ENCODE measurements around the gene INSYN2B.
A peak's percentile ranks its signal among the peaks of the same experiment; 100 is the strongest.
"Not testable (repeated sequence)": the region's sequence is repeated elsewhere in the genome, so short reads cannot be mapped to it uniquely, and the experiment has no call there.

The INSYN2B gene

GRCh38 chr5:169953196-169953595 lies 27.1 kb downstream of the INSYN2B start:
- H4K8ac ChIP-seq (ENCODE audit: low read depth, low read length); H2BK5ac ChIP-seq (ENCODE audit: low read length); H3K18ac ChIP-seq (ENCODE audit: low read length); H3K9me3 ChIP-seq (replicated peaks in 1 of 2; ENCODE audit: control insufficient read depth in 2 of 2, insufficient read depth in 1 of 2, low read depth in 1 of 2, low read length in 2 of 2); H3K14ac ChIP-seq (ENCODE audit: low read length); H3K23ac ChIP-seq (ENCODE audit: low read depth, low read length, poor library complexity); H4K91ac ChIP-seq (ENCODE audit: low read depth, low read length, poor library complexity); H2AFZ ChIP-seq (ENCODE audit: low read length); H3K4me2 ChIP-seq (ENCODE audit: insufficient read depth, low read length, poor library complexity, severe bottlenecking); H3K79me1 ChIP-seq (ENCODE audit: low read depth, low read length); H2BK120ac ChIP-seq (ENCODE audit: low read depth, low read length); H3K9ac ChIP-seq (ENCODE audit: low read depth, low read length, poor library complexity); H3K27me3 ChIP-seq (ENCODE audit: control insufficient read depth in 3 of 3, insufficient read depth in 3 of 3, low read depth in 1 of 3, low read length in 3 of 3); H3K4me3 ChIP-seq (ENCODE audit: low read length in 2 of 2); DNase-seq (ENCODE audit: low spot score); H3K27ac ChIP-seq (replicated peaks; ENCODE audit: low read length); H2BK15ac ChIP-seq (ENCODE audit: low read length); H2BK12ac ChIP-seq (ENCODE audit: low read length); H2AK5ac ChIP-seq (ENCODE audit: low read depth, low read length); H3K36me3 ChIP-seq (replicated peaks in 1 of 2; ENCODE audit: control insufficient read depth in 2 of 2, insufficient read depth in 2 of 2, low read length in 2 of 2); H3K4ac ChIP-seq (ENCODE audit: low read length); H3K4me1 ChIP-seq (ENCODE audit: control insufficient read depth in 2 of 2, insufficient read depth in 1 of 2, low read depth in 1 of 2, low read length in 2 of 2): not testable (repeated sequence)
- WGBS, 2 donors (ENCODE audit: extremely low coverage in 2 of 2, insufficient read length in 2 of 2, insufficient replicate concordance in 1 of 2), result no CpG with 5 or more reads among the region's 4 CpGs

DNA sequence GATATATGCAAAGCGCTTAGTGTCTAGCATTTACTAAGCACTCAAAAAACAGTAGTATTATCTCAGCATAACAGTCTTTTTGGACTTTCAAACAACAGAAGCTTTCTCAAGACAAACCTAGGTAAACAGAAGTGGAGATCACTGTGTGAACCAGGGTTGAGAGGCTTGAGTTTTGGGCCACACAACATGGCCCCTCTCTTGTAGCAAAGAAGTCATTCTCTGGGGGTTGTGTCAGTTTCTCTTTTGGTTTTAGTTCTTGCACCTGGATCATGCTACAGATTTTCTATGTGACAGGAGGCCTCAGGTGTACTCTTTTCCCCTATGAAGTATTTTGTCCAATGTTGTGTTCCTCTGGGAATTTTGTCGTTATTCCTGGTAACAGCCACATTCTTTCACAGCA lies 30.0 kb downstream of the INSYN2B start:
- DNase-seq (ENCODE audit: low spot score), result no peak
- H4K8ac ChIP-seq (ENCODE audit: low read depth, low read length), result no peak overlapping the region
- no peak overlapping the region for H2BK5ac ChIP-seq (ENCODE audit: low read length)
- no peak overlapping the region for H3K23ac ChIP-seq (ENCODE audit: low read depth, low read length, poor library complexity)
- H3K27me3 ChIP-seq (ENCODE audit: control insufficient read depth in 3 of 3, insufficient read depth in 3 of 3, low read depth in 1 of 3, low read length in 3 of 3), result no peaks in the 10 kb centered on the region
- H4K91ac ChIP-seq (ENCODE audit: low read depth, low read length, poor library complexity), result no peak overlapping the region
- H3K9me3 ChIP-seq (replicated peaks in 1 of 2; ENCODE audit: control insufficient read depth in 2 of 2, insufficient read depth in 1 of 2, low read depth in 1 of 2, low read length in 2 of 2), result no peaks in the 10 kb centered on the region
- H3K79me1 ChIP-seq (ENCODE audit: low read depth, low read length), result no peaks in the 10 kb centered on the region
- no peaks in the 10 kb centered on the region for H3K36me3 ChIP-seq (replicated peaks in 1 of 2; ENCODE audit: control insufficient read depth in 2 of 2, insufficient read depth in 2 of 2, low read length in 2 of 2)
- no CpG with 5 or more reads among the region's 2 CpGs for WGBS, 2 donors (ENCODE audit: extremely low coverage in 2 of 2, insufficient read length in 2 of 2, insufficient replicate concordance in 1 of 2)
- no peak overlapping the region for H2BK12ac ChIP-seq (ENCODE audit: low read length)
- no peak overlapping the region for H2BK15ac ChIP-seq (ENCODE audit: low read length)
- no peak overlapping the region for H3K4ac ChIP-seq (ENCODE audit: low read length)
- H2AK5ac ChIP-seq (ENCODE audit: low read depth, low read length), result no peak overlapping the region
- H3K4me2 ChIP-seq (ENCODE audit: insufficient read depth, low read length, poor library complexity, severe bottlenecking), result no peak overlapping the region
- H3K4me1 ChIP-seq (ENCODE audit: control insufficient read depth in 2 of 2, insufficient read depth in 1 of 2, low read depth in 1 of 2, low read length in 2 of 2), result peaks cover 5 to 8% of the 10 kb centered on the region in 2 donors
- no peak overlapping the region for H3K9ac ChIP-seq (ENCODE audit: low read depth, low read length, poor library complexity)
- no peak overlapping the region for H3K27ac ChIP-seq (replicated peaks; ENCODE audit: low read length)
- no peak overlapping the region for H3K4me3 ChIP-seq (ENCODE audit: low read length in 2 of 2)
- H2AFZ ChIP-seq (ENCODE audit: low read length), result no peak overlapping the region
- H3K14ac ChIP-seq (ENCODE audit: low read length), result no peak overlapping the region
- no peak overlapping the region for H2BK120ac ChIP-seq (ENCODE audit: low read depth, low read length)
- H3K18ac ChIP-seq (ENCODE audit: low read length), result no peak overlapping the region

DNA sequence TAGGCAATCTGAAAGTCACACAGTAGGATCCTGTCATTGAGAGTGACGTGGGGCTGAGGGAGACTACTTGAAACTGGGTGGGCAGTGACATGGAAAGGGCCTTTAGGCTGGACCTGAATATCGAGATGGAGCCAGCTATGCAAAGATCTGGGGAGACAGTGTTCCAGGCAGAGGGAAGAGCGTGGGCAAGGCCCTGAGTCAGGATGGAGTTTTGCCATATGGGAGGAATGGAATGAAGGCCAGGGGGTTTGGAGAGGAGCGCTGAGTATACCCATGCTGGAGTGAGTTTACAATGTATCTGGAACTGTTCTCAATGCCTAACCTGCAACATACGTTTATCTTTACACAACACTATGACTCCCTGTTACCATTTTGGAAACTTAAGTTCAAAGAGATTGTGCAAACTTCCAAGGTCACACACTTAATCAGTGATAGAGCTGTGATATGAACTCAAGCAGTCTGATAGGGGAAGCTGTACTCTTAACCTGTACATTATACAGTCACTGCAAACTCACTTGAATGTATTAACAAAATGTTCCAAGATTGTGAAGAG lies 33.5 kb downstream of the INSYN2B start:
- Histone ChIP-seq H4K91ac (ENCODE audit: low read depth, low read length, poor library complexity) (no peak overlapping the region), H4K8ac (ENCODE audit: low read depth, low read length) (no peak overlapping the region), H3K4me2 (ENCODE audit: insufficient read depth, low read length, poor library complexity, severe bottlenecking) (no peak overlapping the region), H3K14ac (ENCODE audit: low read length) (no peak overlapping the region), H3K27me3 (ENCODE audit: control insufficient read depth in 3 of 3, insufficient read depth in 3 of 3, low read depth in 1 of 3, low read length in 3 of 3) (no peaks in the 10 kb centered on the region), H3K9ac (ENCODE audit: low read depth, low read length, poor library complexity) (no peak overlapping the region), H3K79me1 (ENCODE audit: low read depth, low read length) (no peaks in the 10 kb centered on the region), H3K4me3 (ENCODE audit: low read length in 2 of 2) (no peak overlapping the region), H2AK5ac (ENCODE audit: low read depth, low read length) (no peak overlapping the region), H3K4ac (ENCODE audit: low read length) (no peak overlapping the region), H3K36me3 (replicated peaks in 1 of 2; ENCODE audit: control insufficient read depth in 2 of 2, insufficient read depth in 2 of 2, low read length in 2 of 2) (no peaks in the 10 kb centered on the region), H3K18ac (ENCODE audit: low read length) (no peak overlapping the region), H2BK15ac (ENCODE audit: low read length) (no peak overlapping the region), H3K9me3 (replicated peaks in 1 of 2; ENCODE audit: control insufficient read depth in 2 of 2, insufficient read depth in 1 of 2, low read depth in 1 of 2, low read length in 2 of 2) (no peaks in the 10 kb centered on the region), H2BK5ac (ENCODE audit: low read length) (no peak overlapping the region), H3K23ac (ENCODE audit: low read depth, low read length, poor library complexity) (no peak overlapping the region), H2AFZ (ENCODE audit: low read length) (no peak overlapping the region), H2BK120ac (ENCODE audit: low read depth, low read length) (no peak overlapping the region), H3K27ac (replicated peaks; ENCODE audit: low read length) (no peak overlapping the region), H3K4me1 (ENCODE audit: control insufficient read depth in 2 of 2, insufficient read depth in 1 of 2, low read depth in 1 of 2, low read length in 2 of 2) (peaks cover 6 to 13% of the 10 kb centered on the region in 2 donors), H2BK12ac (ENCODE audit: low read length) (no peak overlapping the region)
- no peak for DNase-seq (ENCODE audit: low spot score)
- no CpG with 5 or more reads among the region's 5 CpGs for WGBS, 2 donors (ENCODE audit: extremely low coverage in 2 of 2, insufficient read length in 2 of 2, insufficient replicate concordance in 1 of 2)

GRCh38 chr5:169945831-169946261 lies 34.4 kb downstream of the INSYN2B start:
- H4K8ac ChIP-seq (ENCODE audit: low read depth, low read length), result no peak overlapping the region
- H3K4me3 ChIP-seq (ENCODE audit: low read length in 2 of 2), result no peak overlapping the region
- no peak overlapping the region for H2BK5ac ChIP-seq (ENCODE audit: low read length)
- H2AK5ac ChIP-seq (ENCODE audit: low read depth, low read length), result no peak overlapping the region
- H3K4ac ChIP-seq (ENCODE audit: low read length), result no peak overlapping the region
- H2BK12ac ChIP-seq (ENCODE audit: low read length), result no peak overlapping the region
- H3K23ac ChIP-seq (ENCODE audit: low read depth, low read length, poor library complexity), result no peak overlapping the region
- H2BK120ac ChIP-seq (ENCODE audit: low read depth, low read length), result no peak overlapping the region
- H3K27ac ChIP-seq (replicated peaks; ENCODE audit: low read length), result no peak overlapping the region
- no peak overlapping the region for H3K9ac ChIP-seq (ENCODE audit: low read depth, low read length, poor library complexity)
- H3K27me3 ChIP-seq (ENCODE audit: control insufficient read depth in 3 of 3, insufficient read depth in 3 of 3, low read depth in 1 of 3, low read length in 3 of 3), result no peaks in the 10 kb centered on the region
- no peaks in the 10 kb centered on the region for H3K79me1 ChIP-seq (ENCODE audit: low read depth, low read length)
- H2BK15ac ChIP-seq (ENCODE audit: low read length), result no peak overlapping the region
- H2AFZ ChIP-seq (ENCODE audit: low read length), result peak overlapping the region; percentile 67
- no peak overlapping the region for H3K14ac ChIP-seq (ENCODE audit: low read length)
- no peak overlapping the region for H4K91ac ChIP-seq (ENCODE audit: low read depth, low read length, poor library complexity)
- H3K36me3 ChIP-seq (replicated peaks in 1 of 2; ENCODE audit: control insufficient read depth in 2 of 2, insufficient read depth in 2 of 2, low read length in 2 of 2), result no peaks in the 10 kb centered on the region
- peaks cover 6 to 13% of the 10 kb centered on the region in 2 donors for H3K4me1 ChIP-seq (ENCODE audit: control insufficient read depth in 2 of 2, insufficient read depth in 1 of 2, low read depth in 1 of 2, low read length in 2 of 2)
- H3K9me3 ChIP-seq (replicated peaks in 1 of 2; ENCODE audit: control insufficient read depth in 2 of 2, insufficient read depth in 1 of 2, low read depth in 1 of 2, low read length in 2 of 2), result no peaks in the 10 kb centered on the region
- no CpG with 5 or more reads among the region's 3 CpGs for WGBS, 2 donors (ENCODE audit: extremely low coverage in 2 of 2, insufficient read length in 2 of 2, insufficient replicate concordance in 1 of 2)
- no peak overlapping the region for H3K18ac ChIP-seq (ENCODE audit: low read length)
- peak; percentile 4 for DNase-seq (ENCODE audit: low spot score)
- no peak overlapping the region for H3K4me2 ChIP-seq (ENCODE audit: insufficient read depth, low read length, poor library complexity, severe bottlenecking)

Data from neuronal stem cell (in vitro differentiated cells).